ENCODE results near the gene GPR146.

Gene GPR146

DNA sequence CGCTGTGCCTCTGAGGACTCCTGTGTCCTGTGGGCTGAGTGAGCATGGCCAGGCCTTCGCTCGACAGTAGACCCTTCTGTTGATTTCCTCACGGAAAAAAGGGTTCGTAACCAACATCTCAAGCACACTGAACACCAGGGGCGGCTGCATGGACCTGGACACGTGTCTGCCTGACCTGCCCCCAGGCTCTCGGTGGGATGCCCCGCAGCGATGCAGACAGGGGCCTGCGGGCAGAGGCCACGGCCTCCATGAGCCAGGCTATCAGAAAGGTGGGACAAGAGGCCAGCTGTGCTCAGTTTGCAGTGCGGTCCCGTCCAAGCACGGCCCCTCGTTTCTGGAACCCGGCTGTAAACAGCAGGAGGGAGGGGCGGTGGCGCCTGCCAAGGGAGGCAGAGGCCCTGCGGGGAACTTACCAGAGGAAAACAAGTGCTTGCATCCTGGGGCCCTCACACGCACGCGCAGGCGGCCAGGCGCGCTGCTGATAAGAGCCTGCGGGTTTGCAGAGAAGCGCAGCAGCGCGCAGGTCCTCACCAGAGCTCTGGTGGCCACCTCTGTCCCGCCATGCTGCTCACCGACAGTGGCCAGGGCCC is 10.6 kb downstream of the GPR146 start:
- peak overlapping the region; percentile 61 for H3K4me3 Mint-ChIP-seq
- no peak overlapping the region for H3K27ac Mint-ChIP-seq (ENCODE audit: low read depth)
- no peaks in the 10 kb centered on the region for H3K4me1 Mint-ChIP-seq
- no peaks in the 10 kb centered on the region for H3K27me3 Mint-ChIP-seq
- ATAC-seq (replicated peaks; ENCODE audit: extremely low read depth, poor library complexity, severe bottlenecking) = no peak
- H3K36me3 Mint-ChIP-seq (ENCODE audit: insufficient read depth) = no peaks in the 10 kb centered on the region
- no peak for DNase-seq (ENCODE audit: low spot score in 2 of 2)
- H3K9me3 Mint-ChIP-seq = no peaks in the 10 kb centered on the region

DNA sequence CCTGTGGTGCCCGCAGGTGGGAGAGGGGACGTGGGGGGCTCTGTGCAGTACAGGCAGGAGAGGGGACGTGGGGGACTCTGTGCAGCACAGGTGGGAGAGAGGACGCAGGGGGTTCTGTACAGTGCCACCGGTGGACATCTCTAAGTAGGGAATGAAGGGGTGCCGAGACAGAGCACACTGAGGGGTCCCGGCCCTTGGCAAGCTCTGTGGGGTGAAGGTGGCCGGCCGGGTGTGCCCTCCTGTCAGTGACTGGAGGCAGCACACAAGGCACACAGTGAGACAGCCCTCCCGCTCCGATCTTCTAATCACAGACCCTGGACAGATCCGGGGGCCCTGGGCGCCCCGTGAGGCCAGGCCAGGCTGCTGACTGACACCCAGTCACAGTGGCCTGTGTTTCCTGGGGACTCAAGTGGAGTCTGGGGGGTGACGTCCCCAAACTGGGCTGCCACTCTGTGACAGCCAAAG is 11.2 kb downstream of the GPR146 start:
- Mint-ChIP-seq H3K4me1 (no peaks in the 10 kb centered on the region), H3K36me3 (ENCODE audit: insufficient read depth) (no peaks in the 10 kb centered on the region), H3K27me3 (no peaks in the 10 kb centered on the region), H3K9me3 (no peaks in the 10 kb centered on the region), H3K4me3 (peak overlapping the region; percentile 61), H3K27ac (ENCODE audit: low read depth) (no peak overlapping the region)
- ATAC-seq (replicated peaks; ENCODE audit: extremely low read depth, poor library complexity, severe bottlenecking) (no peak), DNase-seq (ENCODE audit: low spot score in 2 of 2) (no peak)

GRCh38 chr7:1055956-1056784 is 11.8 kb downstream of the GPR146 start:
- Mint-ChIP-seq H3K27ac (ENCODE audit: low read depth) (no peak overlapping the region), H3K9me3 (no peaks in the 10 kb centered on the region), H3K4me3 (no peak overlapping the region), H3K36me3 (ENCODE audit: insufficient read depth) (no peaks in the 10 kb centered on the region), H3K4me1 (no peaks in the 10 kb centered on the region), H3K27me3 (no peaks in the 10 kb centered on the region)
- ATAC-seq (replicated peaks; ENCODE audit: extremely low read depth, poor library complexity, severe bottlenecking) (no peak), DNase-seq (ENCODE audit: low spot score in 2 of 2) (no peak)

GRCh38 chr7:1056785-1057410 is 12.6 kb downstream of the GPR146 start:
- H3K4me1 Mint-ChIP-seq = no peaks in the 10 kb centered on the region
- no peaks in the 10 kb centered on the region for H3K9me3 Mint-ChIP-seq
- no peak for DNase-seq (ENCODE audit: low spot score in 2 of 2)
- no peaks in the 10 kb centered on the region for H3K36me3 Mint-ChIP-seq (ENCODE audit: insufficient read depth)
- no peak for ATAC-seq (replicated peaks; ENCODE audit: extremely low read depth, poor library complexity, severe bottlenecking)
- no peaks in the 10 kb centered on the region for H3K27me3 Mint-ChIP-seq
- no peak overlapping the region for H3K27ac Mint-ChIP-seq (ENCODE audit: low read depth)
- H3K4me3 Mint-ChIP-seq = no peak overlapping the region

DNA sequence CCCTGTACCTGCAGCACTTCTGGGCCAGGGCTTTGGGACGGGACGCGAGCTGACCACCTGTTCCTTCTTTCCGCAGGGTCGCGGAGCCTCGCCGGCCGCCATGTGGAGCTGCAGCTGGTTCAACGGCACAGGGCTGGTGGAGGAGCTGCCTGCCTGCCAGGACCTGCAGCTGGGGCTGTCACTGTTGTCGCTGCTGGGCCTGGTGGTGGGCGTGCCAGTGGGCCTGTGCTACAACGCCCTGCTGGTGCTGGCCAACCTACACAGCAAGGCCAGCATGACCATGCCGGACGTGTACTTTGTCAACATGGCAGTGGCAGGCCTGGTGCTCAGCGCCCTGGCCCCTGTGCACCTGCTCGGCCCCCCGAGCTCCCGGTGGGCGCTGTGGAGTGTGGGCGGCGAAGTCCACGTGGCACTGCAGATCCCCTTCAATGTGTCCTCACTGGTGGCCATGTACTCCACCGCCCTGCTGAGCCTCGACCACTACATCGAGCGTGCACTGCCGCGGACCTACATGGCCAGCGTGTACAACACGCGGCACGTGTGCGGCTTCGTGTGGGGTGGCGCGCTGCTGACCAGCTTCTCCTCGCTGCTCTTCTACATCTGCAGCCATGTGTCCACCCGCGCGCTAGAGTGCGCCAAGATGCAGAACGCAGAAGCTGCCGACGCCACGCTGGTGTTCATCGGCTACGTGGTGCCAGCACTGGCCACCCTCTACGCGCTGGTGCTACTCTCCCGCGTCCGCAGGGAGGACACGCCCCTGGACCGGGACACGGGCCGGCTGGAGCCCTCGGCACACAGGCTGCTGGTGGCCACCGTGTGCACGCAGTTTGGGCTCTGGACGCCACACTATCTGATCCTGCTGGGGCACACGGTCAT is 13.3 kb downstream of the GPR146 start:
- Mint-ChIP-seq H3K27me3 (no peaks in the 10 kb centered on the region), H3K4me1 (no peaks in the 10 kb centered on the region), H3K27ac (ENCODE audit: low read depth) (no peak overlapping the region), H3K4me3 (no peak overlapping the region), H3K36me3 (ENCODE audit: insufficient read depth) (no peaks in the 10 kb centered on the region), H3K9me3 (no peaks in the 10 kb centered on the region)
- no peak for ATAC-seq (replicated peaks; ENCODE audit: extremely low read depth, poor library complexity, severe bottlenecking)
- DNase-seq (ENCODE audit: low spot score in 2 of 2) = no peak

- no peaks in the 10 kb centered on the region for H3K27me3 Mint-ChIP-seq
- no peak overlapping the region for H3K27ac Mint-ChIP-seq (ENCODE audit: low read depth)
- no peaks in the 10 kb centered on the region for H3K9me3 Mint-ChIP-seq
- DNase-seq (ENCODE audit: low spot score in 2 of 2) (no peak), ATAC-seq (replicated peaks; ENCODE audit: extremely low read depth, poor library complexity, severe bottlenecking) (no peak)
- no peaks in the 10 kb centered on the region for H3K36me3 Mint-ChIP-seq (ENCODE audit: insufficient read depth)
- no peak overlapping the region for H3K4me3 Mint-ChIP-seq
- no peaks in the 10 kb centered on the region for H3K4me1 Mint-ChIP-seq
Measured at GRCh38 chr7:1058311-1058710, 14.0 kb downstream of the GPR146 start.

GRCh38 chr7:1058821-1059199 is 14.5 kb downstream of the GPR146 start:
- Mint-ChIP-seq H3K27me3 (no peaks in the 10 kb centered on the region), H3K36me3 (ENCODE audit: insufficient read depth) (no peaks in the 10 kb centered on the region), H3K9me3 (no peaks in the 10 kb centered on the region), H3K27ac (ENCODE audit: low read depth) (no peak overlapping the region), H3K4me3 (no peak overlapping the region), H3K4me1 (no peaks in the 10 kb centered on the region)
- DNase-seq (ENCODE audit: low spot score in 2 of 2) = no peak
- no peak for ATAC-seq (replicated peaks; ENCODE audit: extremely low read depth, poor library complexity, severe bottlenecking)

DNA sequence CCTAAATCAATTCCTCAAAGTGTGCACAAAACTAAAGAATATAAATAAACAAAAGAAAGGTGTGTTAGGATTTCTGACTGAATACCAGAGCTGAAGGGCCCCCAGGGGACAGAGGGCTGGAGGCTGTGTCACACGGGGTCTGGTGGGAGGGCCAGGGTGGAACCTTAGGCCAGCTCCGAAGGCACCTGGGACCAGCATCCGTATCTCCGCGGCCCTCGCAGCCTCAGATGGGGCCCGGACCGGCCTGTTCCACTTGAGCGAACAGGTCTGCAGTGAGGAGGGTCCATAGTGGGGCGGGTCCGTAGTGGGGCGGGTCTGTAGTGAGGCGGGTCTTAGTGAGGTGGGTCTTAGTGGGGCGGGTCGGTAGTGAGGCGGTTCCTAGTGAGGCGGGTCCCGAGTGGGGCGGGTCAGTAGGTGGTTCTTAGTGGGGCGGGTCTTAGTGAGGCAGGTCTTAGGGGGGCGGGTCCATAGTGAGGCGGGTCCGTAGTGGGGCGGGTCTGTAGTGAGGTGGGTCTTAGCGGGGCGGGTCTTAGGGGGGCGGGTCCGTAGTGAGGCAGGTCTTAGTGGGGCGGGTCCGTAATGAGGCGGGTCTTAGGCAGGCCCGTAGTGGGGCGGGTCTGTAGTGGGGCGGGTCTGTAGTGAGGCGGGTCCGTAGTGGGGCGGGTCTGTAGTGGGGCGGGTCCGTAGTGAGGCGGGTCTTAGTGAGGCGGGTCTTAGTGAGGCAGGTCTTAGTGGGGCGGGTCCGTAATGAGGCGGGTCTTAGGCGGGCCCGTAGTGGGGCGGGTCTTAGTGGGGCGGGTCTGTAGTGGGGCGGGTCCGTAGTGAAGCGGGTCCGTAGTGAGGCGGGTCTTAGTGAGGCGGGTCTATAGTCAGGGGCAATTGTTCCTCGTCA is 15.1 kb downstream of the GPR146 start:
- no peaks in the 10 kb centered on the region for H3K4me1 Mint-ChIP-seq
- no peaks in the 10 kb centered on the region for H3K9me3 Mint-ChIP-seq
- DNase-seq (ENCODE audit: low spot score in 2 of 2) (no peak), ATAC-seq (replicated peaks; ENCODE audit: extremely low read depth, poor library complexity, severe bottlenecking) (no peak)
- H3K27ac Mint-ChIP-seq (ENCODE audit: low read depth) = no peak overlapping the region
- no peaks in the 10 kb centered on the region for H3K36me3 Mint-ChIP-seq (ENCODE audit: insufficient read depth)
- H3K27me3 Mint-ChIP-seq = no peaks in the 10 kb centered on the region
- H3K4me3 Mint-ChIP-seq = no peak overlapping the region

- ATAC-seq (replicated peaks; ENCODE audit: extremely low read depth, poor library complexity, severe bottlenecking) = no peak
- no peaks in the 10 kb centered on the region for H3K9me3 Mint-ChIP-seq
- DNase-seq (ENCODE audit: low spot score in 2 of 2) = no peak
- no peaks in the 10 kb centered on the region for H3K27me3 Mint-ChIP-seq
- H3K27ac Mint-ChIP-seq (ENCODE audit: low read depth) = no peak overlapping the region
- no peak overlapping the region for H3K4me3 Mint-ChIP-seq
- no peaks in the 10 kb centered on the region for H3K36me3 Mint-ChIP-seq (ENCODE audit: insufficient read depth)
- peaks cover 4% of the 10 kb centered on the region for H3K4me1 Mint-ChIP-seq
Measured at GRCh38 chr7:1060315-1061072, 16.1 kb downstream of the GPR146 start.

DNA sequence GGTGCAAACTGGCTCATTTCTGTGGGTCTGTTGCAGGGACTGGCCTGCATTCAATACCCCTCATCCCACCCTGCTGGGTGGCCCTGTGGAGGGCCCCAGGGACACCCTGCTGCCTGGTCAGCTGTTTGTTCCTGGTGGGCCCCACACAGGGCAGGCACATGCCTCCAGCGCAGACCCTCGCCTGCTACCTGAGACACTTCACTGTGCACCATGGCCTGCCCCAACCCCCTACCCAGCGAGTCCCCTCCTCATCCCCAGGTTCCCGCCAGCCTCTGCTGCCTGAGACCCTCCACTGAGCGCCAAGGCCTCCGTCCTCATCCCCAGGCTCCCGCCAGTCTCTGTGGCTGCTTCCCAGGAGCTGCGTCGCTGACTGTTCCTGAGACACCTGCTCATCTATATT is 16.8 kb downstream of the GPR146 start:
- Mint-ChIP-seq H3K27ac (ENCODE audit: low read depth) (no peak overlapping the region), H3K27me3 (no peaks in the 10 kb centered on the region), H3K36me3 (ENCODE audit: insufficient read depth) (no peaks in the 10 kb centered on the region), H3K9me3 (no peaks in the 10 kb centered on the region), H3K4me1 (peaks cover 8% of the 10 kb centered on the region), H3K4me3 (no peak overlapping the region)
- ATAC-seq (replicated peaks; ENCODE audit: extremely low read depth, poor library complexity, severe bottlenecking) (no peak), DNase-seq (ENCODE audit: low spot score in 2 of 2) (no peak)

Data from central memory CD8-positive, alpha-beta T cell (primary cell).